IPS-15b (cell line): ENCODE measurements around the gene SLC5A11.
"Not testable (repeated sequence)": the region's sequence is repeated elsewhere in the genome, so short reads cannot be mapped to it uniquely, and the experiment has no call there.

Experiments used
- H3K27me3 ChIP-seq: one replicate; pipeline ENCODE4 v1.6.1; 2013; ENCODE audit warnings: low read length; ENCODE audit not compliant: control insufficient read depth, insufficient read depth
- H3K36me3 ChIP-seq: one replicate; pipeline ENCODE4 v1.6.1; 2013; ENCODE audit warnings: low read length; ENCODE audit not compliant: control insufficient read depth, insufficient read depth
- H3K4me1 ChIP-seq: one replicate; pipeline ENCODE4 v1.6.1; 2013; ENCODE audit warnings: mild to moderate bottlenecking, low read length; ENCODE audit not compliant: control insufficient read depth, insufficient read depth
- H3K4me3 ChIP-seq: one replicate; pipeline ENCODE4 v1.5.1; 2013; ENCODE audit warnings: low read depth, low read length
- H3K9ac ChIP-seq: one replicate; pipeline ENCODE4 v1.6.1; 2013; ENCODE audit warnings: low read depth, mild to moderate bottlenecking, low read length
- H3K9me3 ChIP-seq: one replicate; pipeline ENCODE4 v1.6.1; 2013; ENCODE audit warnings: mild to moderate bottlenecking, low read length; ENCODE audit not compliant: control insufficient read depth, insufficient read depth

SLC5A11 gene

GRCh38 chr16:24838554-24839266 lies 7.1 kb upstream of the SLC5A11 start:
- Histone ChIP-seq H3K9ac (no peak overlapping the region), H3K4me1 (no peaks in the 10 kb centered on the region), H3K27me3 (no peaks in the 10 kb centered on the region), H3K4me3 (no peak overlapping the region), H3K9me3 (no peaks in the 10 kb centered on the region), H3K36me3 (no peaks in the 10 kb centered on the region)

DNA sequence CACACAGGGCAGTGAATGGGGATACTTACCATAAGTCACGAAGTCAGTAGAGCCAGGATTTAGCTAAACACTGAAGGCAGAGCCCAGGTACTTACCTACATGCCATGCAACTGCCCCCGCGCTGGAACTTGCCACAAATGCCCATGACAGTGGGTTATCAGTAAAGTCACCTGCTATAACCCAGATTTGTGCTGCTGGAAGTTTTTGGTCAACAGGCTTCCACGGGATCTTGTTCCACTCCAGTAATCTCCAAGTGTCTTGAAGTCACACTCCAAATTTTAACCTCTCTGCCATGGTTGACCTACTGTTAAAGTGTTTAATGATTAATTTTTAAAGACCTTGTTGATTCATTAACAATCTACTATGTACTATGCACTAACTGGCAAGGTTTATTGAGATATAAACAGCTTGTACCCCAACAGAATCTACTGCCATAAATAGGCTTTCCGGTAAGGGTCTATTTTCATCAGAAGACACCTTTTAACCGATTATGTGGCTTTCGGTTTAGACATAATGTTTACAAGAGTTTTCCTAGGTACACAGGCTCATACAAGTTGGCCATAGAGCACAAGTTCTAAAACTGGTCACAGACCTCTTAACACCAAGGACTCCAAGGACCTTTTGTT lies 6.3 kb upstream of the SLC5A11 start:
- Histone ChIP-seq H3K9me3 (no peaks in the 10 kb centered on the region), H3K36me3 (no peaks in the 10 kb centered on the region), H3K4me3 (no peak overlapping the region), H3K4me1 (no peaks in the 10 kb centered on the region), H3K27me3 (no peaks in the 10 kb centered on the region), H3K9ac (no peak overlapping the region)

GRCh38 chr16:24841291-24841690 lies 4.5 kb upstream of the SLC5A11 start:
- no peaks in the 10 kb centered on the region for H3K9me3 ChIP-seq
- H3K36me3 ChIP-seq = no peaks in the 10 kb centered on the region
- H3K27me3 ChIP-seq = no peaks in the 10 kb centered on the region
- no peaks in the 10 kb centered on the region for H3K4me1 ChIP-seq
- H3K9ac ChIP-seq = no peak overlapping the region
- no peak overlapping the region for H3K4me3 ChIP-seq

DNA sequence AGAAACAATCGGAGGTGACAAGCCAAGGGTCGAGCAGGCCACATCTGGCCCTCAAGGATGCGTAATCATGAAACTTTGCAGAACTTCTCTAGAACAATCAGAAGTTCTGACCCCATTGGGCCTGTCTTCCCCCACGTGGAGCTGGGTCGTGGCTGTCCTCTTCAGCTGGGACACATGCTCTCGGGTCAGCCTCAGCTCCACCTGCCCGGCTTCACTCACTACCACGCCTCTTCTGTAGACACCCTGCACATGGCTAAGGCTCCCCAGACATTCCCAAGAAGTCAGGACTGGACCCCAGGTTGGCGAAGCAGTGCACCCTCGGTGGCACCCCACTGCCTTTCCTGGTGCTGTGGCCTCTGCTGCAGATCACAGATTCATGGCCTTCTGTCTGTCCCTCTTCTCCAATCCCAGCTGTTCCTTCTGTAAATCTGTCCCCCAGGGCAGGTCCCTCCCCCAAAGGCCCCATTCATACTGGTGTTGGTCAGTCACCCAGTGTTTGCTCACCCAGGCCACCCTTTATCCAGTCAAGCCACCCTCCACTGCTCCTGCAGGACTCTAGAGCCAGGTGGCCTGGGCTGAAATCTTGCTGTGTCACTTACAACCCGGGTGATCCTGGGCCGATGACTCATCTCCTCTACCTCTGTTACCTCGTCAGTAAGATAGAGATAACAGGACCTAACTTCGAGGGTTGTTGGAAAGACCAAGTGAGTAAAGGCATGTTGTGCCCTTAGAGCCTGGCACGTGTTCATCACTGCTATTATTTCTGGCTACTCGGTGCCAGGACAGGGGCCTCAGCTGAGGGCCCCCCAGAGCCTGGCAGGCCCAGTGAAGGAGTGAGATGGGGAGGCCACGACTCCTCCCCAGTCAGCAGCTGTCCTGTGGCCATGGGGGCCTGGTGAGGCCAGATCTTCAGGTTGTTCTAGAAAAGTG lies 1.4 kb upstream of the SLC5A11 start:
- no peaks in the 10 kb centered on the region for H3K9me3 ChIP-seq
- H3K36me3 ChIP-seq = no peaks in the 10 kb centered on the region
- no peak overlapping the region for H3K9ac ChIP-seq
- H3K4me1 ChIP-seq = no peaks in the 10 kb centered on the region
- no peak overlapping the region for H3K4me3 ChIP-seq
- no peaks in the 10 kb centered on the region for H3K27me3 ChIP-seq

DNA sequence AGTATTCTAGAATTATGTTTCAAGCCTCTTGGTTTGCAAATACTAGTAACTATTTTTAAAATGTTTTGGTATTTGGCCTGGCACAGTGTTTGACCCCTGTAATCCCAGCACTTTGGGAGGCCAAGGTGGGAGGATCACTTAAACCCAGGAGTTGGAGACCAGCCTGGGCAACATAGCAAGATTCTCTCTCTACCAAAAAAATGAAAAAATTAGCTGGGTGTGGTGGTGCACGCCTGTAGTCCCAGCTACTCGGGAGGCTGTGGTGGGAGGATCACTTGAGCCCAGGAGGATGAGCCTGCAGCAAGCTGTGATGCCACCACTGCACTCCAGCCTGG lies 765 bp upstream of the SLC5A11 start:
- H3K4me1 ChIP-seq, H3K4me3 ChIP-seq, H3K9me3 ChIP-seq, H3K9ac ChIP-seq, H3K36me3 ChIP-seq, H3K27me3 ChIP-seq: not testable (repeated sequence)

GRCh38 chr16:24846548-24847357 lies 990 bp downstream of the SLC5A11 start:
- Histone ChIP-seq H3K4me1 (no peaks in the 10 kb centered on the region), H3K36me3 (no peaks in the 10 kb centered on the region), H3K4me3 (no peak overlapping the region), H3K9ac (no peak overlapping the region), H3K9me3 (no peaks in the 10 kb centered on the region), H3K27me3 (no peaks in the 10 kb centered on the region)

DNA sequence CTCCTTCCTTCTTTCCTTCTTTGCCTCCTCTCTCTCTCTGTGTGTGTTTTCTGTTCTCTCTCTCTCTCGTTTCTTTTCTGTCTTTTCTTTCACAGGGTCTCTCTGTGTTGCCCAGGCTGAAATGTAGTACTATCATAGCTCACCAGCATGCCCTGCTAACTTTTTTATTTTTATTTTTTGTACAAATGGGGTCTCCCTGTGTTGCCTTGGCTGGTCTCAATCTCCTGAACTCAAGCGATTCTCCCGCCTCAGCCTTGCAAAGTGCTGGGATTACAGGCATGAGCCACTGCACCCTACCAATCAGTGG lies 1.5 kb downstream of the SLC5A11 start:
- no peak overlapping the region for H3K4me3 ChIP-seq
- no peaks in the 10 kb centered on the region for H3K9me3 ChIP-seq
- H3K9ac ChIP-seq = no peak overlapping the region
- H3K4me1 ChIP-seq = no peaks in the 10 kb centered on the region
- H3K27me3 ChIP-seq = no peaks in the 10 kb centered on the region
- no peaks in the 10 kb centered on the region for H3K36me3 ChIP-seq

DNA sequence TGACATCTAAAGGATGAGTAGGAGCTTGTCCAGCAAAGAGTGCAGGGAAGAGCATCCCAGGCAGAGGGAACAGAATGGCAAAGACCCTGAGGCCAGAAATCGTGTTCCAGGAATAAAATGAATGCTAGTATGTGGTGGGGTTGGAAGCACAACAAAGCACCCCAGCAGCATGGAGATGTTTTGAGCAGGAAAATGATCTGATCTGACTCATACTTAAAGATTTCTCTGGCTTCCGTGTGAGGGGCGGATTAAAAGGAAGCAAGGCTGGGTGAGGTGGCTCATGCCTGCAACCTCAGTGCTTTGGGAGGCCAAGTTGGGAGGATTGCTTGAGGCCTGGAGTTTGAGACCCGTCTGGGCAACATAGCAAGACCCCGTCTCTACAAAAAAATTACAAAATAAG lies 2.3 kb downstream of the SLC5A11 start:
- Histone ChIP-seq H3K9ac (no peak overlapping the region), H3K4me3 (no peak overlapping the region), H3K36me3 (no peaks in the 10 kb centered on the region), H3K4me1 (no peaks in the 10 kb centered on the region), H3K27me3 (no peaks in the 10 kb centered on the region), H3K9me3 (no peaks in the 10 kb centered on the region)

DNA sequence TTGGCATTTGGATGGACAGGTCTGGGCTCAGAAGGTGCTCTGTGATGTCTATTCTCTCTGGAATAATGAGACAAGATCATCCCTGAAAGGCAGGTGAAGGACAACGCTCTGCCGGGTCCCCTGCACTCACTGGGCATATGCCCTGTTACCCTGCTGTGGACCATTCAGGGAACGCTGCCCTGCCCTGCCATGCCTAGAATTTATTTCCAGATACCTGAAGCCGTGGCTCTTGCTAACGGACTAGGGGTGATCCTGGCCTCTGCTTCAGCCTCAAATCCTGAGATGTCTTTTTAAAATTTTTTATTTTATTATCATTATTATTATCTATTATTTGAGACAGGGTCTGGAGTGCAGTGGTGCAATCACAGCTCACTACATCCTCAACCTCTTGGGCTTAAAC lies 3.9 kb downstream of the SLC5A11 start:
- Histone ChIP-seq H3K9ac (no peak overlapping the region), H3K36me3 (no peaks in the 10 kb centered on the region), H3K4me1 (no peaks in the 10 kb centered on the region), H3K4me3 (no peak overlapping the region), H3K9me3 (no peaks in the 10 kb centered on the region), H3K27me3 (no peaks in the 10 kb centered on the region)

- H3K36me3 ChIP-seq = no peaks in the 10 kb centered on the region
- H3K9ac ChIP-seq = no peak overlapping the region
- H3K27me3 ChIP-seq = no peaks in the 10 kb centered on the region
- no peaks in the 10 kb centered on the region for H3K9me3 ChIP-seq
- no peak overlapping the region for H3K4me3 ChIP-seq
- no peaks in the 10 kb centered on the region for H3K4me1 ChIP-seq
Measured at GRCh38 chr16:24850289-24850938, 4.7 kb downstream of the SLC5A11 start.

DNA sequence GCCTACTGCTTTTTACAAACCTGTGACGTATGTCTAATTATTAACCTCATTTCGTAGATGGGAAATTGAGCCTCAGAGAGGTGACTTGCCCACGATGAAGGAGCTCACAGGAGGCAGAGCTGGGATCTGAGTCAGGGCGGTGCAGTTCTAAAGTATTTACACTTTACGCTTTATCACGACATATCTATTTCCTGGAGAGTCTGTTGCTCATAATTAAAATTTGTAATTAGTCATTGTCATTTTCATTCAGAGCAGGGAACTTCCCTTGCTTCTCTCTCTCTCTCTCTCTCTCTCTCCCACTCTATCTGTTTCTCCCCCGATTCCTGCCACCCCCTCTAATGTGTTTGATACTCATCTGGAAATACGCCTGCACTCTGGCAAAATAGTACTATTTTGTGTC lies 5.9 kb downstream of the SLC5A11 start:
- Histone ChIP-seq H3K36me3 (no peaks in the 10 kb centered on the region), H3K9ac (no peak overlapping the region), H3K4me1 (no peaks in the 10 kb centered on the region), H3K27me3 (no peaks in the 10 kb centered on the region), H3K4me3 (no peak overlapping the region), H3K9me3 (no peaks in the 10 kb centered on the region)
